HG03342 (cell line): Measurements from ENCODE around the gene UBE2I.

ENCODE experiments used
- ATAC-seq: cut with Tn5 transposase; IDR thresholded peaks from one replicate; pipeline ENCODE4 v1.9.1; 2021; ENCODE audit warnings: mild to moderate bottlenecking, moderate library complexity; ENCODE audit not compliant: unreplicated experiment

UBE2I gene

GRCh38 chr16:1312467-1312816 lies 3.0 kb downstream of the UBE2I start:
- no peak for ATAC-seq

- ATAC-seq: no peak
Observed at GRCh38 chr16:1312903-1313302, 3.5 kb downstream of the UBE2I start.

GRCh38 chr16:1313721-1314369 lies 4.4 kb downstream of the UBE2I start:
- no peak for ATAC-seq

- ATAC-seq: no peak
Observed at GRCh38 chr16:1314399-1315068, 5.1 kb downstream of the UBE2I start.

GRCh38 chr16:1315081-1316032 lies 5.9 kb downstream of the UBE2I start:
- no peak for ATAC-seq

- no peak for ATAC-seq
Observed at GRCh38 chr16:1316033-1316405, 6.6 kb downstream of the UBE2I start.

GRCh38 chr16:1317479-1318267 lies 8.2 kb downstream of the UBE2I start:
- ATAC-seq: no peak

- ATAC-seq: no peak
Observed at GRCh38 chr16:1318268-1318545, 8.8 kb downstream of the UBE2I start.

- no peak for ATAC-seq
Observed at GRCh38 chr16:1319041-1319440, 9.6 kb downstream of the UBE2I start.

GRCh38 chr16:1320097-1320496 lies 10.7 kb downstream of the UBE2I start:
- no peak for ATAC-seq

GRCh38 chr16:1320658-1321240 lies 11.3 kb downstream of the UBE2I start:
- no peak for ATAC-seq

GRCh38 chr16:1322407-1322806 lies 13.0 kb downstream of the UBE2I start:
- ATAC-seq: no peak

- ATAC-seq: no peak
Observed at GRCh38 chr16:1323296-1324239, 14.1 kb downstream of the UBE2I start.

- ATAC-seq: no peak
Observed at GRCh38 chr16:1324286-1324826, 14.9 kb downstream of the UBE2I start.

GRCh38 chr16:1325261-1325660 lies 15.8 kb downstream of the UBE2I start:
- no peak for ATAC-seq

GRCh38 chr16:1325673-1326371 lies 16.4 kb downstream of the UBE2I start:
- no peak for ATAC-seq

GRCh38 chr16:1326391-1326790 lies 17.0 kb downstream of the UBE2I start:
- no peak for ATAC-seq

GRCh38 chr16:1326946-1327618 lies 17.6 kb downstream of the UBE2I start:
- ATAC-seq: no peak
